Panc1 (cell line): ENCODE measurements around the gene SDS. TPM values are rescaled to one million over a fixed set of nuclear protein-coding genes. Genes with fewer than 3 reads are reported as not detected.

Experiments used
- ATAC-seq: fragments of 200-7000 bp; cut with Tn5 transposase; 2 replicates; pipeline ENCODE4 v1.9.1; 2020; ENCODE audit warnings: mild to moderate bottlenecking, moderate library complexity
- BruUV-seq: library from RNA; stranded (reverse); fragments of 400-500 nt; replicated peaks from 2 replicates; lab custom pipeline; 2021; lab: Mats Ljungman, UMichigan
- CTCF ChIA-PET: fragments of 300-600 bp; sonication (Branson Sonifier 250); formaldehyde crosslinking; loops from one replicate; lab custom pipeline; 2022; ENCODE audit warnings: antibody characterized with exemption; lab: Charles Lee
- POLR2A ChIA-PET: fragments of 300-600 bp; sonication (Branson Sonifier 250); formaldehyde crosslinking; loops from one replicate; lab custom pipeline; 2022; ENCODE audit warnings: antibody characterized with exemption; lab: Charles Lee
- DNase-seq: peaks from one replicate; pipeline ENCODE4 v3.0.0-alpha.2; 2010; ENCODE audit warnings: low read depth, low spot score
- H3K27ac ChIP-seq: 2 replicates; pipeline ENCODE4 v1.5.1; 2011; ENCODE audit warnings: mild to moderate bottlenecking, low read length, inconsistent platforms
- H3K27me3 ChIP-seq: fragments of 200-500 bp; sonication (Bioruptor generic); 2 replicates; pipeline ENCODE4 v1.6.0; 2014; ENCODE audit warnings: low read length, inconsistent platforms; ENCODE audit not compliant: control insufficient read depth, insufficient read depth
- H3K36me3 ChIP-seq: fragments of 200-500 bp; sonication (Bioruptor generic); 2 replicates; pipeline ENCODE4 v1.5.1; 2014; ENCODE audit warnings: inconsistent platforms, mild to moderate bottlenecking, low read length, moderate library complexity; ENCODE audit not compliant: control insufficient read depth, insufficient read depth
- H3K4me1 ChIP-seq: 2 replicates; pipeline ENCODE4 v1.5.1; 2011; ENCODE audit warnings: inconsistent platforms, mild to moderate bottlenecking, low read length, moderate library complexity; ENCODE audit not compliant: control insufficient read depth, insufficient read depth
- H3K4me3 ChIP-seq, 2 experiments: 2 replicates each; pipeline ENCODE4 v1.5.1; 2011 to 2012; ENCODE audit warnings: low read depth in 2 of 2, low read length in 2 of 2, mild to moderate bottlenecking in 2 of 2, inconsistent platforms in 1 of 2, moderate library complexity in 1 of 2
- H3K9me3 ChIP-seq: fragments of 200-500 bp; sonication (Bioruptor generic); 2 replicates; pipeline ENCODE4 v1.5.1; 2014; ENCODE audit warnings: low read depth, mild to moderate bottlenecking, inconsistent platforms, low read length, moderate library complexity; ENCODE audit not compliant: control insufficient read depth, insufficient read depth
- CTCF ChIP-seq: fragments of 450-650 bp; IDR thresholded peaks from 2 replicates; pipeline ENCODE4 v1.5.1; 2017; ENCODE audit warnings: mild to moderate bottlenecking
- POLR2AphosphoS5 ChIP-seq: IDR thresholded peaks from 2 replicates; pipeline ENCODE4 v1.6.1; 2012; ENCODE audit warnings: mild to moderate bottlenecking, low read depth, low read length, moderate library complexity
- SIN3A ChIP-seq: IDR thresholded peaks from 2 replicates; pipeline ENCODE4 v1.6.1; 2012; ENCODE audit warnings: low read depth, mild to moderate bottlenecking, low read length, moderate library complexity, borderline replicate concordance; ENCODE audit not compliant: insufficient read depth
- TCF7L2 ChIP-seq: IDR thresholded peaks from 2 replicates; pipeline ENCODE4 v1.6.1; 2011; ENCODE audit warnings: mild to moderate bottlenecking, low read depth, low read length, inconsistent platforms
- in situ Hi-C: cut with HindIII; loops from 2 replicates; pipeline ENCODE4 v1.10.0; 2016; ENCODE audit warnings: low sequenced_read_pairs, low pct_unique_long_range_greater_than_20kb
- intact Hi-C: fragments of 100-400 bp; cut with micrococcal nuclease; formaldehyde crosslinking; loops from one replicate; pipeline ENCODE4 v1.10.0; 2022; ENCODE audit not compliant: unreplicated experiment
- total RNA-seq: library from RNA; stranded (reverse); gene quantifications from one replicate; pipeline ENCODE4 v1.2.1, GENCODE V29; 2021; ENCODE audit not compliant: unreplicated experiment
- TF ChIP-seq, protein P1 (sequence below), 2 experiments: IDR thresholded peaks; 2 replicates each; pipeline ENCODE4 v1.6.1; 2011 to 2012; ENCODE audit warnings: low read depth in 2 of 2, control low read depth in 1 of 2, low read length in 1 of 2, mild to moderate bottlenecking in 1 of 2, moderate library complexity in 1 of 2; ENCODE audit not compliant: insufficient read depth in 1 of 2

SDS gene
- total RNA-seq, 1 experiment from 2014 or later: 0.15 TPM

GRCh38 chr12:113409462-113410124 is 5.9 kb upstream of the SDS start:
- Histone ChIP-seq H3K27ac (no peak overlapping the region), H3K9me3 (no peaks in the 10 kb centered on the region), H3K27me3 (no peaks in the 10 kb centered on the region), H3K4me1 (no peaks in the 10 kb centered on the region), H3K36me3 (no peaks in the 10 kb centered on the region), H3K4me3 (no peak overlapping the region)
- CTCF ChIA-PET: interaction anchor here (0.8 kb wide), 1 partner anchor 16 kb away, joined by 5 read pairs; no protein-coding TSS in a partner anchor
- no peak for TF ChIP-seq POLR2AphosphoS5
- TF ChIP-seq, protein P1, sequence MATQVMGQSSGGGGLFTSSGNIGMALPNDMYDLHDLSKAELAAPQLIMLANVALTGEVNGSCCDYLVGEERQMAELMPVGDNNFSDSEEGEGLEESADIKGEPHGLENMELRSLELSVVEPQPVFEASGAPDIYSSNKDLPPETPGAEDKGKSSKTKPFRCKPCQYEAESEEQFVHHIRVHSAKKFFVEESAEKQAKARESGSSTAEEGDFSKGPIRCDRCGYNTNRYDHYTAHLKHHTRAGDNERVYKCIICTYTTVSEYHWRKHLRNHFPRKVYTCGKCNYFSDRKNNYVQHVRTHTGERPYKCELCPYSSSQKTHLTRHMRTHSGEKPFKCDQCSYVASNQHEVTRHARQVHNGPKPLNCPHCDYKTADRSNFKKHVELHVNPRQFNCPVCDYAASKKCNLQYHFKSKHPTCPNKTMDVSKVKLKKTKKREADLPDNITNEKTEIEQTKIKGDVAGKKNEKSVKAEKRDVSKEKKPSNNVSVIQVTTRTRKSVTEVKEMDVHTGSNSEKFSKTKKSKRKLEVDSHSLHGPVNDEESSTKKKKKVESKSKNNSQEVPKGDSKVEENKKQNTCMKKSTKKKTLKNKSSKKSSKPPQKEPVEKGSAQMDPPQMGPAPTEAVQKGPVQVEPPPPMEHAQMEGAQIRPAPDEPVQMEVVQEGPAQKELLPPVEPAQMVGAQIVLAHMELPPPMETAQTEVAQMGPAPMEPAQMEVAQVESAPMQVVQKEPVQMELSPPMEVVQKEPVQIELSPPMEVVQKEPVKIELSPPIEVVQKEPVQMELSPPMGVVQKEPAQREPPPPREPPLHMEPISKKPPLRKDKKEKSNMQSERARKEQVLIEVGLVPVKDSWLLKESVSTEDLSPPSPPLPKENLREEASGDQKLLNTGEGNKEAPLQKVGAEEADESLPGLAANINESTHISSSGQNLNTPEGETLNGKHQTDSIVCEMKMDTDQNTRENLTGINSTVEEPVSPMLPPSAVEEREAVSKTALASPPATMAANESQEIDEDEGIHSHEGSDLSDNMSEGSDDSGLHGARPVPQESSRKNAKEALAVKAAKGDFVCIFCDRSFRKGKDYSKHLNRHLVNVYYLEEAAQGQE (IDR thresholded peaks at IDR 0.05; ENCODE audit: insufficient read depth in 1 of 2, low read depth in 2 of 2, low read length in 1 of 2): no peak
- TF ChIP-seq SIN3A: no peak
- no peak for TF ChIP-seq CTCF
- TF ChIP-seq TCF7L2: no peak
- intact Hi-C loops (no loop called here), in situ Hi-C loops (no loop called here)
- BruUV-seq: no TSS peak
- DNase-seq: no peak
- ATAC-seq: 0 out of 2 replicates have a peak, but pooled peaks have one; percentile 19
- POLR2A ChIA-PET: no interaction called here

DNA sequence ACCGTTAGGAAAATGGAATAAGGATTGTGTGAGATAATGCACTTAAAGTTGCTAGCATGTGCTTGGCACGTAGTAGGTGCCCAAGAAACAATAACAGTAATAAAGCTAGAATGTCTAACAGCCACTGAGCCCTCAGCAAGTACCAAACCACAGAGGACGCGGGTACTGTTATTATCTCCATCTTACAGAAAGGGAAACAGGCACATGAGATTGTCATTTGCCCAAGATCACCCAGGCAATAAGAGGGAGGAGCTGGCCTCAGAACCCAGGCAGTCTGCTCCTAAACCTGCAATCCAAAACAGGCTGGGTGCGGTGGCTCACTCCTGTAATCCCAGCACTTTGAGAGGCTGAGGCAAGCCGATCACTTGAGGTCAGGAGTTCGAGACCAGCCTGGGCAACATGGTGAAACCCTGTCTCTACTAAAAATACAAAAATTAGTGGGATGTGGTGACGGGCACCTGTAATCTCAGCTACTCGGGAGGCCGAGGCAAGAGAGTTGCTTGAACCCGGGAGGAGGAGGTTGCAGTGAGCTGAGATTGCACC is 5.1 kb upstream of the SDS start:
- ATAC-seq (no peak), DNase-seq (no peak)
- Histone ChIP-seq H3K27ac (no peak overlapping the region), H3K9me3 (no peaks in the 10 kb centered on the region), H3K27me3 (no peaks in the 10 kb centered on the region), H3K4me1 (no peaks in the 10 kb centered on the region), H3K4me3 (no peak overlapping the region), H3K36me3 (no peaks in the 10 kb centered on the region)
- TF ChIP-seq POLR2AphosphoS5: no peak
- TF ChIP-seq SIN3A: no peak
- TF ChIP-seq, protein P1 (IDR thresholded peaks at IDR 0.05; ENCODE audit: insufficient read depth in 1 of 2, low read depth in 2 of 2, low read length in 1 of 2): no peak
- no peak for TF ChIP-seq CTCF
- no peak for TF ChIP-seq TCF7L2
- BruUV-seq: no TSS peak
- in situ Hi-C loops (no loop called here), intact Hi-C loops (no loop called here)
- CTCF ChIA-PET: no interaction called here
- POLR2A ChIA-PET: interaction anchor here (0.7 kb wide), 1 partner anchor 45 kb away, joined by 7 read pairs; no protein-coding TSS in a partner anchor
